Stomach (tissue), 9 donors: Measurements from ENCODE around the gene RNF135. TPM values are rescaled to one million over a fixed set of nuclear protein-coding genes. Genes with fewer than 3 reads are reported as not detected.
"Not testable (repeated sequence)": the region's sequence is repeated elsewhere in the genome, so short reads cannot be mapped to it uniquely, and the experiment has no call there.

Source experiments
- DNase-seq, 2 donors: peaks; one replicate each; pipeline versions ENCODE4 v3.0.0 to v3.0.0-alpha.2; 2013 to 2019
- H3K27ac ChIP-seq, 5 donors: fragments of 200-600 bp in 4 of 5; sonication (generic) in 4 of 5; one replicate each; pipeline ENCODE4 v1.5.1; 2013 to 2019; ENCODE audit warnings: mild to moderate bottlenecking in 1 of 5, moderate library complexity in 1 of 5
- H3K27me3 ChIP-seq, 3 donors: fragments of 200-600 bp; sonication (generic); one replicate each; pipeline ENCODE4 v1.5.1; 2017 to 2019; ENCODE audit warnings: mixed run types in 1 of 3
- H3K36me3 ChIP-seq, 4 donors: fragments of 200-600 bp; sonication (generic); 1 replicate in 3 of 4; 2 replicates in 1 of 4; pipeline ENCODE4 v1.5.1; 2016 to 2019
- H3K4me1 ChIP-seq, 4 donors: fragments of 200-600 bp; sonication (generic); one replicate each; pipeline ENCODE4 v1.5.1; 2016 to 2019
- H3K4me3 ChIP-seq, 4 donors: fragments of 200-600 bp; sonication (generic) in 3 of 4; one replicate each; pipeline ENCODE4 v1.5.1; 2016 to 2019; ENCODE audit warnings: mild to moderate bottlenecking in 1 of 4
- H3K9me3 ChIP-seq, 4 donors: fragments of 200-600 bp; sonication (generic); one replicate each; pipeline ENCODE4 v1.5.1; 2016 to 2019
- CTCF ChIP-seq, 7 experiments: fragments of 450-650 bp in 4 of 7; fragments of 200-600 bp in 3 of 7; sonication (generic) in 3 of 7; IDR thresholded peaks; one replicate each; pipeline ENCODE4 v1.5.1; 2016 to 2019; ENCODE audit warnings: antibody characterized with exemption in 7 of 7, control low read depth in 2 of 7, mild to moderate bottlenecking in 1 of 7
- EP300 ChIP-seq: sonication (generic); formaldehyde crosslinking; IDR thresholded peaks from one replicate; pipeline ENCODE4 v1.6.1; 2017; ENCODE audit warnings: antibody characterized with exemption
- POLR2A ChIP-seq, 4 donors: fragments of 450-650 bp; IDR thresholded peaks; one replicate each; pipeline ENCODE4 v1.6.1; 2016; ENCODE audit warnings: antibody characterized with exemption in 4 of 4, control low read depth in 2 of 4, mild to moderate bottlenecking in 1 of 4, moderate library complexity in 1 of 4
- POLR2AphosphoS5 ChIP-seq, 3 donors: sonication (generic); formaldehyde crosslinking; IDR thresholded peaks; one replicate each; pipeline ENCODE4 v1.6.1; 2016; ENCODE audit warnings: antibody characterized with exemption in 3 of 3
- WGBS, 5 donors: extraction: QIAGEN DNeasy Blood & Tissue Kit in 3 of 5; methylation state at CpG; one replicate each; pipeline versions ENCODE4 v1.1.5 to v1.1.7; 2013 to 2018; 5-methylcytosine and 5-hydroxymethylcytosine counted together
- intact Hi-C: fragments of 100-400 bp; cut with DNase I; formaldehyde crosslinking; loops from one replicate; pipeline ENCODE4 v1.15.1; 2023; ENCODE audit warnings: low total_unique reads
- polyA plus RNA-seq, 3 donors: library from polyadenylated mRNA; stranded (reverse); fragments of 200-250 nt; gene quantifications; one replicate each; pipeline ENCODE4 v1.2.3, GENCODE V29; 2013
- total RNA-seq, 5 donors: library from RNA; depleted of rRNA; stranded (reverse); fragments of >200 nt; gene quantifications; one replicate each; pipeline versions ENCODE4 v1.1.0 to v1.2.3, GENCODE V29; 2014 to 2016
- donor health status: healthy with polysubstance abuse.
- donor health status: Bipolar disorder and iron deficiency.
- donor health status: healthy.

Gene RNF135
- total and polyA plus RNA-seq, 8 donors, result 1.8 to 18.7 (median 10.4) TPM

GRCh38 chr17:30929081-30929633 is 41.7 kb upstream of the RNF135 start:
- Histone ChIP-seq H3K9me3 (no peaks in the 10 kb centered on the region), H3K4me1 (no peaks in the 10 kb centered on the region), H3K27ac (no peak overlapping the region), H3K27me3 (peaks cover 0 to 5% (median 0%) of the 10 kb centered on the region in 3 donors), H3K4me3 (no peak overlapping the region), H3K36me3 (no peaks in the 10 kb centered on the region)
- no peak for DNase-seq
- intact Hi-C loops, result no loop called here
- 56 to 76% (median 73%) methylated on average over 8 of the region's 8 CpGs for WGBS, 5 donors
- TF ChIP-seq CTCF (IDR thresholded peaks at IDR 0.05) (no peak), POLR2AphosphoS5 (IDR thresholded peaks at IDR 0.05) (no peak), EP300 (no peak)

- H3K4me3 ChIP-seq, DNase-seq, H3K4me1 ChIP-seq, H3K9me3 ChIP-seq, H3K36me3 ChIP-seq, H3K27me3 ChIP-seq, intact Hi-C loops: not testable (repeated sequence)
- peak overlapping the region in 1 of 5 donors; percentile 39 for H3K27ac ChIP-seq
- 87 to 94% (median 91%) methylated on average over 3 of the region's 3 CpGs for WGBS, 5 donors
These were observed 41.0 kb upstream of the RNF135 start for GRCh38 chr17:30929861-30930260.

GRCh38 chr17:30930495-30930894 is 40.3 kb upstream of the RNF135 start:
- TF ChIP-seq POLR2A (IDR thresholded peaks at IDR 0.05) (no peak), CTCF (IDR thresholded peaks at IDR 0.05) (no peak), POLR2AphosphoS5 (IDR thresholded peaks at IDR 0.05) (peak in 1 of 3 donors; percentile 31)
- intact Hi-C loops, result no loop called here
- 31 to 54% (median 41%) methylated on average over 3 of the region's 3 CpGs for WGBS, 5 donors
- Histone ChIP-seq H3K27ac (peak overlapping the region in 2 of 5 donors; percentile 18 to 39), H3K27me3 (no peaks in the 10 kb centered on the region), H3K36me3 (no peaks in the 10 kb centered on the region), H3K4me1 (no peaks in the 10 kb centered on the region), H3K9me3 (no peaks in the 10 kb centered on the region), H3K4me3 (no peak overlapping the region)
- DNase-seq, result peak in 1 of 2 donors; percentile 87

GRCh38 chr17:30931582-30931981 is 39.3 kb upstream of the RNF135 start:
- 87 to 94% (median 93%) methylated on average over 8 of the region's 8 CpGs for WGBS, 5 donors
- H3K9me3 ChIP-seq, H3K4me1 ChIP-seq, H3K27me3 ChIP-seq, intact Hi-C loops, H3K4me3 ChIP-seq, H3K27ac ChIP-seq, H3K36me3 ChIP-seq, DNase-seq: not testable (repeated sequence)

- Histone ChIP-seq H3K27me3 (no peaks in the 10 kb centered on the region), H3K4me3 (no peak overlapping the region), H3K36me3 (no peaks in the 10 kb centered on the region), H3K9me3 (no peaks in the 10 kb centered on the region), H3K4me1 (no peaks in the 10 kb centered on the region), H3K27ac (peak overlapping the region in 3 of 5 donors; percentile 12 to 39 (median 21))
- TF ChIP-seq POLR2AphosphoS5 (IDR thresholded peaks at IDR 0.05) (no peak), POLR2A (IDR thresholded peaks at IDR 0.05) (no peak), CTCF (IDR thresholded peaks at IDR 0.05) (no peak), EP300 (no peak)
- intact Hi-C loops, result no loop called here
- no peak for DNase-seq
- WGBS, 5 donors, result 27 to 63% (median 36%) methylated on average over 5 of the region's 5 CpGs
These were observed 36.9 kb upstream of the RNF135 start for GRCh38 chr17:30933966-30934365.
